Immature natural killer cell (primary cell): ENCODE data around the gene GP1BB. TPM values are rescaled to one million over a fixed set of nuclear protein-coding genes. Genes with fewer than 3 reads are reported as not detected.

ENCODE experiments used
- DNase-seq, 3 donors: peaks; one replicate each; pipeline ENCODE4 v3.0.0; 2022; ENCODE audit warnings: mixed read lengths in 1 of 3
- H3K27ac Mint-ChIP-seq, 6 donors: one replicate each; pipeline ENCODE4 v1.8.0; 2020; ENCODE audit warnings: mixed read lengths in 6 of 6, mild to moderate bottlenecking in 5 of 6, inconsistent platforms in 4 of 6, moderate library complexity in 3 of 6
- H3K27me3 Mint-ChIP-seq, 3 donors: one replicate each; pipeline ENCODE4 v1.8.0; 2020 to 2021; ENCODE audit warnings: low read depth in 3 of 3, mild to moderate bottlenecking in 3 of 3, mixed read lengths in 3 of 3, moderate library complexity in 3 of 3, inconsistent platforms in 1 of 3
- H3K36me3 Mint-ChIP-seq, 3 donors: one replicate each; pipeline ENCODE4 v1.8.0; 2020; ENCODE audit warnings: mixed read lengths in 3 of 3, inconsistent platforms in 2 of 3, mild to moderate bottlenecking in 2 of 3
- H3K4me1 Mint-ChIP-seq, 2 donors: one replicate each; pipeline ENCODE4 v1.8.0; 2020; ENCODE audit warnings: inconsistent platforms in 2 of 2, mild to moderate bottlenecking in 2 of 2, mixed read lengths in 2 of 2, moderate library complexity in 1 of 2
- H3K4me3 Mint-ChIP-seq, 5 donors: one replicate each; pipeline ENCODE4 v1.8.0; 2020; ENCODE audit warnings: mild to moderate bottlenecking in 5 of 5, mixed read lengths in 5 of 5, inconsistent platforms in 3 of 5, moderate library complexity in 3 of 5
- H3K9me3 Mint-ChIP-seq, 6 donors: one replicate each; pipeline ENCODE4 v1.8.0; 2020; ENCODE audit warnings: mild to moderate bottlenecking in 6 of 6, mixed read lengths in 6 of 6, inconsistent platforms in 4 of 6, moderate library complexity in 3 of 6
- polyA plus RNA-seq, 3 donors: library from polyadenylated mRNA; unstranded; fragments of 300-500 nt; fragmentation: Illumina TruSeq; gene quantifications; one replicate each; pipeline ENCODE4 v1.2.3, GENCODE V29; 2021

The GP1BB gene
- polyA plus RNA-seq, 3 donors from 2014 or later: 0.53 to 10.1 (median 0.95) TPM

DNA sequence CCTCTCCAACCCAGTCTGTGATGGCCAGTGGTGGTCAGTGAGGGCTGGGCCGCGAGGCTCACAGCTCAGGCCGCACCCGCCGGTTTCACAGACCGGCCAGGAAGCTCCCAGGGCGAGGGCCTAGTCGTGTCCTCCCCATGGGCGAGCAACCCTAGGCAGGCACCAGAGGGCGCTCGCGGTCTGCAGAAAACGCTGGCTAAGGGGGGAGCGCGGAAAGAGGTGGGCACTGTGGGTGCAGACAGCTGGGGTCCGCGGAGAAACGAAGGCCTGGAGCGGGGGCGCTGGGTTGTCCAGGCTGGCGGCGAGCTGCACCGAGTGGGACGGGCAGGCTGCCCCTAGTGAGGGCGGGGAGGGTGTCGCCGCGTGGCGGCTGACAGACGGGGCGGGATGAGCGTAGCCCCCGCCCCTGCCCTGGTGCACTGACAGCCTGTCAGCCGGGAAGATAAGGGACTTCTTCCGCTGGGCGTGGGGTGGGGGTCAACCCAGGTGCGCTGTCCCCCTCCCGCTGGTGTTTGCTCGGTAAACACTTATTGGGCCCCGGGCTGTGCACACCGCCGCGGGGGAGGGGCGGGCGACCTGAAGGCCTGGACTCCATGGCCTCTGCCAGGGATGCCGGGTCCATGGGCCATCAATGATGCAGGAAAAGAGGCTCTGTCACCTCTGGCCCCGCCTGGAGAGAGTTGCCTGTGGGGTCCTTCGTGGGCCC, 7.5 kb downstream of the GP1BB start:
- Mint-ChIP-seq H3K4me1 (peaks cover 0 to 5% of the 10 kb centered on the region in 2 donors), H3K9me3 (no peaks in the 10 kb centered on the region), H3K27me3 (peaks cover 0 to 9% (median 1%) of the 10 kb centered on the region in 3 donors), H3K4me3 (peak overlapping the region; percentile 75 to 85 (median 81)), H3K36me3 (no peaks in the 10 kb centered on the region), H3K27ac (no peak overlapping the region)
- DNase-seq: peak; percentile 75 to 80 (median 75)

DNA sequence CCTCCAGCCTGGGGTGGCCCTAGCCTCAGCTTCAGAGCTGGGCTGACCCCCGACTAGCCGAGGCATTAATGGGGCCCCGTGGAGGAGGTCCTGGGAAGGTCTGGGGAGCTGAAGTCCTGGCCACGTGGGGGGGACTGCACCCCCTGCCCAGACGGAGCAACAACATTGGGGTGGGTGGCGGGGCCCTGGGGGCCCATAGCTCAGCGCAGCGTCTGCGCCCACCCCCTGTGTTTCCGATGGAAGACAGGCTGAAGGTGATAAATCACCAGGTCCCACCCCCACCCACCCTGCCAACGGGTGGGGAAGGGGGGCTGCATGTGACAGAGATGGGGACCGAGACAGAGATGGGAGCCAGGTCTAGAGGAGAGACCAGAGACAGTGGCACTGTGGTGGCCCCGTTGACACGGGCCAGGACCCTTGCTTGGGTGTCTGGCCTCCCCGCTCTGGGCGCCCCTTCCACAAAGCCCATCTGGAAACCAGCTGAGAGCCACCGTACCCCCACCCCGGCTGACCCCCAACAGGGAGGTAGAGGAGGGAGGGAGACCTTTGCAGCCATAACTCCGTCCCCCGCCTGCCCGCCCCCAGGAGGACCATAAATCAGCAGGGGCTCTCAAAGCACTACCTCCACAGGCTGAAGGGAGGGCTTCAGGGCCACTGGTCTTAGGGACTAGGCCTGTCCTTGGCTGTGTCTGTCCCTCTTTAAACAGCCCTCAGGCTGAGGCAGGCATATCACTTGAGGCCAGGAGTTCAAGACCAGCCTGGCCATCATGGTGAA, 8.2 kb downstream of the GP1BB start:
- Mint-ChIP-seq H3K9me3 (no peaks in the 10 kb centered on the region), H3K4me3 (no peak overlapping the region), H3K4me1 (peaks cover 0 to 5% of the 10 kb centered on the region in 2 donors), H3K27ac (no peak overlapping the region), H3K27me3 (peaks cover 0 to 9% (median 3%) of the 10 kb centered on the region in 3 donors), H3K36me3 (no peaks in the 10 kb centered on the region)
- DNase-seq: no peak

DNA sequence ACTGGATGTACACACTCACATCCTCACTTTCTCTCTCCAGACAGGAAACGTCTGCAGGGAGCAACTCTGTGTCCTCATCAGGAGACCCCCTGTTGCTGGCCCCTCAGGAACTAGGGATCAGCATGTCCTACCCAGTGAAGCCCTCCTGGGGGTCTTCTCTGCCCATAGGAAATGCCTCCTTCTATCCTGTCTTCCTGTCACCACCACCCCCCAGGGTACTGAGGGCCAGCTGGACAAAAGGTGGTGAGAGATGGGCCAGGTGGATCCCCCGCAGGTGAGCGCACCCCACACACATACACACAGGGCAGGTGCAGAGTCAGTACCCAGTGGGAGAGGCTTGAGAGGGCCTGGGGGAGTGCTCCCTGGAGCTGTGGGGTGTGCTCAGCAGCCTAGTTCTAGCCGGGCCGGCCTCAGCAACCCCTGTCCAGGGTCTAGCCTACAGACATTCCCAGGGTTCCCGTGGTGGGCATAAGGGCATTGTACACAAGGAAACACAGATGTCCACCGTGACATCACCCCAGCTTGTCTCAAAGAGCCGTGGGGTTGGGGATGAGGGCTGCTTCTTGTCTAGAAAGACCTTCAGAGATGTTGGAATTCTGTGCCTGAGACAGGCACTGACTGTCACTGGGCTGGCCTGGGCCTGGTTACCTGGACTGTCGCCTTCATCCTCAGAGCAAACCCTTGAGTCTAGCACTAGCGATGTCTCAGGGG, 9.2 kb downstream of the GP1BB start:
- no peak for DNase-seq
- H3K27ac Mint-ChIP-seq: no peak overlapping the region
- H3K27me3 Mint-ChIP-seq: peaks cover 0 to 6% (median 3%) of the 10 kb centered on the region in 3 donors
- no peak overlapping the region for H3K4me3 Mint-ChIP-seq
- H3K4me1 Mint-ChIP-seq: peaks cover 0 to 5% of the 10 kb centered on the region in 2 donors
- no peaks in the 10 kb centered on the region for H3K36me3 Mint-ChIP-seq
- no peaks in the 10 kb centered on the region for H3K9me3 Mint-ChIP-seq

- H3K4me1 Mint-ChIP-seq: peaks cover 0 to 2% of the 10 kb centered on the region in 2 donors
- H3K4me3 Mint-ChIP-seq: no peak overlapping the region
- H3K9me3 Mint-ChIP-seq: no peaks in the 10 kb centered on the region
- no peak for DNase-seq
- no peak overlapping the region for H3K27ac Mint-ChIP-seq
- no peaks in the 10 kb centered on the region for H3K36me3 Mint-ChIP-seq
- H3K27me3 Mint-ChIP-seq: peaks cover 0 to 4% (median 3%) of the 10 kb centered on the region in 3 donors
Observed at GRCh38 chr22:19733755-19734154, 10.4 kb downstream of the GP1BB start.

- peaks cover 0 to 4% (median 3%) of the 10 kb centered on the region in 3 donors for H3K27me3 Mint-ChIP-seq
- peaks cover 0 to 2% of the 10 kb centered on the region in 2 donors for H3K4me1 Mint-ChIP-seq
- DNase-seq: no peak
- no peaks in the 10 kb centered on the region for H3K36me3 Mint-ChIP-seq
- H3K27ac Mint-ChIP-seq: no peak overlapping the region
- H3K4me3 Mint-ChIP-seq: no peak overlapping the region
- H3K9me3 Mint-ChIP-seq: no peaks in the 10 kb centered on the region
Observed at GRCh38 chr22:19734163-19734562, 10.8 kb downstream of the GP1BB start.

DNA sequence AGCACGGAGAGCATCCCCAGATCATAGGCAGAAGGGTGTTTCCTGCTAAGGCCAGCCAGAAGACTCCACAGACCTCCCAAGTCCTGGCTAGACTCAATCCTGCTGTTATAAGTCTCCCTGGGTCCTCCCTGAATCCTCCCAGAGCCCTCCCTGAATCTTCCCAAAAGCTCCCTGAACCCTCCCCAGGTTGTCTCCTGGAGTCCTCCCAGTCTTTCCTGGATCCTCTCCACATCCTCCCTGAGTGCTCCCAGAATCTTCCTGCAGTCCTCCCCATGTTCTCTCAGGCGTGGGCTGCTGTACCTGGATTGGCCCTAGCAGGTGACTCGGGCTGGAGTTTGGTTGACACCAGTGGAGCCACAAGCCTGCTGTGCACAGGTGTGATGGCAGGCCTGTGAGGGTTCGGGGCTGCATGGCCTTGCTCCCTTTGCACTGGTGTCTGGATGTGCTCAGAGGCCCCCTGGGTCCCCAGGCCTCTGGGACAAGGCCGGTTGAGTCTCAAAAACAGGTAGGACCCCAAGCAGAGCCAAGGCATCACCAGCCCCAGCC, 11.6 kb downstream of the GP1BB start:
- H3K27me3 Mint-ChIP-seq: peaks cover 0 to 4% (median 3%) of the 10 kb centered on the region in 3 donors
- H3K4me3 Mint-ChIP-seq: no peak overlapping the region
- no peaks in the 10 kb centered on the region for H3K9me3 Mint-ChIP-seq
- H3K36me3 Mint-ChIP-seq: no peaks in the 10 kb centered on the region
- no peak for DNase-seq
- peaks cover 0 to 2% of the 10 kb centered on the region in 2 donors for H3K4me1 Mint-ChIP-seq
- no peak overlapping the region for H3K27ac Mint-ChIP-seq

DNA sequence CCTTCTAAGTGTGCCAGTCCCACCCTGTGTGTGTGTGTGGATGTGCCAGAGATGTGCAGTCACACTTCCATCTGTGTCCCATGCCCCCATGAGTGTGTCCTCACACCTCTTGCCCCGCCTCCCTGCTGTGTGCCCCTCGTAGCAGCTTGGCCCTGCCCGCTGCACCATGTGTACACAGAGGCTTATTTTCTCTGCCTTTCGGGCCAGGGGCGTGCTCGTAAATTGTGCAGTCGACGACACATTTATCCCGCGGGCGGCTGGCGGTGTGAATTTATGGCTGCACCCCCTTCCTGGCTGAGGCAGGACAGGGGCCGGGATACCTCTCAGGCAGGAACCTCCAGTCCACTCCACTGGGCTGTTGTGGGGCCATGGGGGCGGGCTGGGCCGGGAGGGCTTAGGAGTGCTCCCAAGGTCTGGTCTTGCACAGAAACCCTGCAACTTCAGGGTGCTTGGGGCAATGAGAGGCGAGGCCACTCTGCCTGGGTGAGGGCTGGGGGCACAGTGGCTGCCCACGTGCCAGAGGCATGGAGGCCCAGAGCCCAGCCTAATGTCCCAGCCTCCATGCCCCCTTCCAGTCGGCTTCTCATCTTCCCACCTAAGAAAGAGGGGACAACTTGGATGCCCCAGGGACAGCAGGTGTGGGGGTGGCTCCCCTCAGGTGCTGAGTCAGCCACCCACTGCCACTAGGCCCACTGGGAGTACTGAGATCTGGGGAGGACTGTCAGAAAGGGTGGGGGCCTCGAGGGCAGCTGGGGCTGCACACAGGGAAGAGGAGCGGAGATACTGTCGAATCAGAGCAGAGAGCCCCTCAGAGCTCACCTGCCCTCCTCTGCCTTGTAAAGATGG, 12.5 kb downstream of the GP1BB start:
- H3K36me3 Mint-ChIP-seq: no peaks in the 10 kb centered on the region
- H3K9me3 Mint-ChIP-seq: no peaks in the 10 kb centered on the region
- no peak overlapping the region for H3K27ac Mint-ChIP-seq
- no peak for DNase-seq
- no peaks in the 10 kb centered on the region for H3K4me1 Mint-ChIP-seq
- H3K27me3 Mint-ChIP-seq: peaks cover 0 to 3% (median 2%) of the 10 kb centered on the region in 3 donors
- H3K4me3 Mint-ChIP-seq: no peak overlapping the region

- no peaks in the 10 kb centered on the region for H3K4me1 Mint-ChIP-seq
- no peak overlapping the region for H3K4me3 Mint-ChIP-seq
Observed at GRCh38 chr22:19737846-19738663, 14.7 kb downstream of the GP1BB start.

GRCh38 chr22:19738664-19739447, 15.5 kb downstream of the GP1BB start:
- no peak for DNase-seq
- Mint-ChIP-seq H3K36me3 (no peaks in the 10 kb centered on the region), H3K27me3 (peaks cover 0 to 3% (median 2%) of the 10 kb centered on the region in 3 donors), H3K27ac (no peak overlapping the region), H3K4me3 (no peak overlapping the region), H3K9me3 (no peaks in the 10 kb centered on the region), H3K4me1 (no peaks in the 10 kb centered on the region)

More at GRCh38 chr22:19737846-19738663, 14.7 kb downstream of the GP1BB start:
- Mint-ChIP-seq H3K9me3 (no peaks in the 10 kb centered on the region), H3K36me3 (no peaks in the 10 kb centered on the region), H3K27me3 (peaks cover 0 to 3% (median 0%) of the 10 kb centered on the region in 3 donors), H3K27ac (no peak overlapping the region)
- no peak for DNase-seq

GRCh38 chr22:19739448-19739895, 16.1 kb downstream of the GP1BB start:
- no peaks in the 10 kb centered on the region for H3K9me3 Mint-ChIP-seq
- no peak overlapping the region for H3K4me3 Mint-ChIP-seq
- no peak for DNase-seq

DNA sequence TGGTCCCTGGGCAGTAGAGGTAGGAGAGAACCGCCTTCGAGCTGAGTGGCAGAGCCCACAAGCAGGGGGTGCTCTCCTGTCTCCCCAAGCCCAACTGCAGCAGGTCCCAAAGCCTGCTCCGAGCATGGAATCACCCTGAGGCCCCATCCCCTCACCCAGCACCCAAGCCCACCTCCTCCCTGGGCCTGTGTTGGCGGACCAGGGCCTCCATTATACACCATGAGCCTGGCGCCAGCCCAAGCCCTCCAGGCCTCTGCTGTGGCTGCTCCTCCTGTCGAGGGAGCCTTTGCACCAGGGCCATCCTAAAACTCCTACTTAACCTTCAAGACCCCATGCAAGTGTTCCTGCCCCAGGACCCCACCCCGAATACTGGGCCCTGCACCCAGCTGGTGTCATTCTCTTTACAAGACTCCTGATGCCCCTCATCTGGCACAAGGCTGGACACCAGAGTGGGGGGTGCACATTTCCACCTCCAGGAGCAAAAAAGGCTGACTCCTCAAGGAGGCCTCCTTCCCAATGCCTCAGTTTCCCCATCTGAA, 16.6 kb downstream of the GP1BB start:
- no peak for DNase-seq
- no peak overlapping the region for H3K4me3 Mint-ChIP-seq
- no peak overlapping the region for H3K27ac Mint-ChIP-seq
- peaks cover 0 to 2% (median 1%) of the 10 kb centered on the region in 3 donors for H3K27me3 Mint-ChIP-seq
- H3K9me3 Mint-ChIP-seq: no peaks in the 10 kb centered on the region
- H3K36me3 Mint-ChIP-seq: no peaks in the 10 kb centered on the region
- no peaks in the 10 kb centered on the region for H3K4me1 Mint-ChIP-seq

More at GRCh38 chr22:19739448-19739895, 16.1 kb downstream of the GP1BB start:
- no peaks in the 10 kb centered on the region for H3K36me3 Mint-ChIP-seq
- peaks cover 0 to 3% (median 2%) of the 10 kb centered on the region in 3 donors for H3K27me3 Mint-ChIP-seq
- no peak overlapping the region for H3K27ac Mint-ChIP-seq
- H3K4me1 Mint-ChIP-seq: no peaks in the 10 kb centered on the region
